SK-N-SH (cell line): ENCODE measurements around the gene LIPG. TPM values are rescaled to one million over a fixed set of nuclear protein-coding genes. Genes with fewer than 3 reads are reported as not detected.

Source experiments
- CTCF ChIA-PET: fragments of 300-600, 350-600 bp; formaldehyde crosslinking; extraction: SDS; loops from one replicate; lab custom pipeline; 2021; lab: Yijun Ruan, JAX
- POLR2A ChIA-PET: fragments of 350-600 bp; sonication (Branson Sonifier 250); formaldehyde crosslinking; extraction: SDS; loops from one replicate; lab custom pipeline; 2020; ENCODE audit warnings: antibody characterized with exemption, inconsistent platforms; lab: Yijun Ruan, JAX
- DNase-seq: peaks from one replicate; pipeline ENCODE4 v3.0.0; 2012
- H2AFZ ChIP-seq: fragments of 200-600 bp; sonication (generic); 2 replicates; pipeline ENCODE4 v1.8.1; 2016; ENCODE audit warnings: antibody characterized with exemption, mild to moderate bottlenecking, low read depth
- H3F3A ChIP-seq: fragments of 200-600 bp; sonication (generic); replicated peaks from 2 replicates; pipeline ENCODE3; 2016; ENCODE audit warnings: antibody characterized with exemption, mild to moderate bottlenecking; ENCODE audit not compliant: insufficient read depth
- H3K27ac ChIP-seq, 2 experiments: fragments of 200-500 bp in 1 of 2; fragments of 200-600 bp in 1 of 2; sonication (Bioruptor generic) in 1 of 2; sonication (generic), shearing (Covaris generic) in 1 of 2; 2 replicates each; pipeline versions ENCODE4 v1.5.1 to v1.6.1; 2014 to 2016; ENCODE audit warnings: low read depth in 2 of 2, inconsistent platforms in 1 of 2, low read length in 1 of 2, mild to moderate bottlenecking in 1 of 2, mixed read lengths in 1 of 2
- H3K27me3 ChIP-seq: fragments of 200-600 bp; sonication (generic), shearing (Covaris generic); 2 replicates; pipeline ENCODE4 v1.6.1; 2016; ENCODE audit warnings: mixed run types; ENCODE audit not compliant: insufficient read depth
- H3K36me3 ChIP-seq, 2 experiments: fragments of 200-500 bp in 1 of 2; fragments of 200-600 bp in 1 of 2; sonication (Bioruptor generic) in 1 of 2; sonication (generic) in 1 of 2; replicated peaks in 1 of 2; 2 replicates each; pipeline versions ENCODE3 to v1.5.1; 2014 to 2016; ENCODE audit warnings: low read length in 1 of 2, mild to moderate bottlenecking in 1 of 2; ENCODE audit not compliant: insufficient read depth in 2 of 2, control insufficient read depth in 1 of 2
- H3K4me1 ChIP-seq, 2 experiments: fragments of 200-500 bp in 1 of 2; fragments of 200-600 bp in 1 of 2; sonication (Bioruptor generic) in 1 of 2; sonication (generic), shearing (Covaris generic) in 1 of 2; 2 replicates each; pipeline versions ENCODE4 v1.5.1 to v1.6.1; 2014 to 2016; ENCODE audit warnings: low read depth in 1 of 2, low read length in 1 of 2, mixed run types in 1 of 2; ENCODE audit not compliant: insufficient read depth in 2 of 2, control insufficient read depth in 1 of 2
- H3K4me2 ChIP-seq: fragments of 200-600 bp; sonication (generic), shearing (Covaris generic); 2 replicates; pipeline ENCODE4 v1.6.1; 2017; ENCODE audit warnings: mixed run types
- H3K4me3 ChIP-seq, 2 experiments: fragments of 200-500 bp in 1 of 2; fragments of 200-600 bp in 1 of 2; sonication (Bioruptor generic) in 1 of 2; sonication (generic), shearing (Covaris generic) in 1 of 2; 2 replicates each; pipeline versions ENCODE4 v1.5.1 to v1.8.1; 2014 to 2016; ENCODE audit warnings: low read depth in 2 of 2, inconsistent platforms in 1 of 2, low read length in 1 of 2, mild to moderate bottlenecking in 1 of 2, mixed read lengths in 1 of 2, moderate library complexity in 1 of 2
- H3K79me2 ChIP-seq: fragments of 200-600 bp; sonication (generic); 2 replicates; pipeline ENCODE4 v1.8.1; 2017; ENCODE audit warnings: mild to moderate bottlenecking; ENCODE audit not compliant: insufficient read depth
- H3K9ac ChIP-seq: fragments of 200-600 bp; sonication (generic); 2 replicates; pipeline ENCODE4 v1.6.1; 2017; ENCODE audit warnings: mixed run types
- H3K9me2 ChIP-seq: fragments of 200-600 bp; sonication (generic); 2 replicates; pipeline ENCODE4 v1.6.1; 2017; ENCODE audit warnings: mixed run types
- H3K9me3 ChIP-seq: fragments of 200-600 bp; sonication (generic); 2 replicates; pipeline ENCODE4 v1.6.1; 2017; ENCODE audit warnings: mixed run types, mild to moderate bottlenecking, moderate library complexity
- H4K20me1 ChIP-seq: fragments of 200-600 bp; sonication (generic); 2 replicates; pipeline ENCODE4 v1.6.1; 2017; ENCODE audit warnings: mild to moderate bottlenecking, mixed run types; ENCODE audit not compliant: insufficient read depth
- CHD2 ChIP-seq: fragments of 150-350 bp; IDR thresholded peaks from 2 replicates; pipeline ENCODE4 v1.6.1; 2018; ENCODE audit warnings: low read length; ENCODE audit not compliant: partially characterized antibody
- EZH2phosphoT487 ChIP-seq: fragments of 200-600 bp; sonication (generic); IDR thresholded peaks from 2 replicates; pipeline ENCODE4 v1.6.1; 2017; ENCODE audit warnings: low read depth, mixed run types, mild to moderate bottlenecking, antibody characterized with exemption, moderate library complexity, borderline replicate concordance
- FOSL2 ChIP-seq: IDR thresholded peaks from 2 replicates; pipeline ENCODE4 v1.4.0; 2012; ENCODE audit warnings: low read depth, mild to moderate bottlenecking, moderate library complexity, borderline replicate concordance
- FOXM1 ChIP-seq: IDR thresholded peaks from 2 replicates; pipeline ENCODE4 v1.4.0; 2012; ENCODE audit warnings: low read depth, mild to moderate bottlenecking
- GATA2 ChIP-seq: sonication (generic); formaldehyde crosslinking; IDR thresholded peaks from 2 replicates; pipeline ENCODE4 v1.5.0; 2020; ENCODE audit warnings: mild to moderate bottlenecking, missing genetic modification reagents
- POLR2AphosphoS5 ChIP-seq: IDR thresholded peaks from 2 replicates; pipeline ENCODE4 v1.6.1; 2012; ENCODE audit warnings: low read depth, low read length
- RAD21 ChIP-seq: IDR thresholded peaks from 2 replicates; pipeline ENCODE4 v1.6.1; 2012; ENCODE audit warnings: mild to moderate bottlenecking, low read length
- TAF1 ChIP-seq: IDR thresholded peaks from 2 replicates; pipeline ENCODE4 v1.6.1; 2012; ENCODE audit warnings: low read depth, mild to moderate bottlenecking, low read length, moderate library complexity, borderline replicate concordance
- WGBS: methylation state at CpG from one replicate; pipeline ENCODE4 v1.1.6; 2017; ENCODE audit warnings: low lambda C conversion rate; 5-methylcytosine and 5-hydroxymethylcytosine counted together
- polyA plus RNA-seq, 3 experiments: library from polyadenylated mRNA; depleted of rRNA; stranded (reverse); fragments of >200 nt; gene quantifications; 2 replicates each; pipeline ENCODE4 v1.2.3, GENCODE V29; 2012
- TF ChIP-seq, protein P1 (sequence below): IDR thresholded peaks from 2 replicates; pipeline ENCODE4 v1.4.0; 2012; ENCODE audit warnings: low read depth, borderline replicate concordance
- TF ChIP-seq, protein P2 (sequence below): IDR thresholded peaks from 2 replicates; pipeline ENCODE4 v1.6.1; 2012; ENCODE audit warnings: mild to moderate bottlenecking, low read depth, low read length, moderate library complexity
- TF ChIP-seq, protein P3 (sequence below): fragments of 200-600 bp; sonication (generic); IDR thresholded peaks from 2 replicates; pipeline ENCODE4 v1.6.1; 2017; ENCODE audit warnings: antibody characterized with exemption, mild to moderate bottlenecking, moderate library complexity
- TF ChIP-seq, protein P4 (sequence below): fragments of 150-350 bp; IDR thresholded peaks from 2 replicates; pipeline ENCODE4 v1.6.1; 2016; ENCODE audit warnings: mild to moderate bottlenecking, low read depth, low read length

LIPG gene
- polyA plus RNA-seq, 1 of the 3 experiments (the other 2 are of a cell fraction), result 3.2 TPM

DNA sequence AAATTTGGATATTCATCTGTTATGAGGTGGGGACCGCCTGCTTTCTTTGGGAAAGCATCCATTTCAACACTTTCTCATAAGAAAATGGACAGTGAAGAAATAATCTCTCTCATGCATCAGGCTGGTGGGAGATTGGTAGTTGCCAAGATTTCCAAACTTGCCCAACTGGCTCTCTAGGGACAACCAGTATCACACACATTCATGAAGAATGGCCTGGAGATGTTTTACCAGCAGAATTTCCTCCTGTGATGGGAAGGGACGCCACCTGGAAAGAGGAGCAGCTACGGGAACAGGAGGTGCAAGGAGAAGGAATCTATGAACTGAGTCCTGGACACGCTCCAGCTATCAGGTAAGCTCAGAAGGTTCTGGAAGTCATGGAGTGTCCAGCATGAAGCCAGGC is 39.4 kb downstream of the LIPG start:
- ChIA-PET CTCF (no interaction called here), POLR2A (no interaction called here)
- no peaks in the 10 kb centered on the region for H3F3A ChIP-seq
- H3K9ac ChIP-seq, result no peak overlapping the region
- no peak for TF ChIP-seq TAF1
- TF ChIP-seq, protein P1, sequence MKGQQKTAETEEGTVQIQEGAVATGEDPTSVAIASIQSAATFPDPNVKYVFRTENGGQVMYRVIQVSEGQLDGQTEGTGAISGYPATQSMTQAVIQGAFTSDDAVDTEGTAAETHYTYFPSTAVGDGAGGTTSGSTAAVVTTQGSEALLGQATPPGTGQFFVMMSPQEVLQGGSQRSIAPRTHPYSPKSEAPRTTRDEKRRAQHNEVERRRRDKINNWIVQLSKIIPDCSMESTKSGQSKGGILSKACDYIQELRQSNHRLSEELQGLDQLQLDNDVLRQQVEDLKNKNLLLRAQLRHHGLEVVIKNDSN, result no peak
- TF ChIP-seq FOXM1, result no peak
- TF ChIP-seq, protein P2, sequence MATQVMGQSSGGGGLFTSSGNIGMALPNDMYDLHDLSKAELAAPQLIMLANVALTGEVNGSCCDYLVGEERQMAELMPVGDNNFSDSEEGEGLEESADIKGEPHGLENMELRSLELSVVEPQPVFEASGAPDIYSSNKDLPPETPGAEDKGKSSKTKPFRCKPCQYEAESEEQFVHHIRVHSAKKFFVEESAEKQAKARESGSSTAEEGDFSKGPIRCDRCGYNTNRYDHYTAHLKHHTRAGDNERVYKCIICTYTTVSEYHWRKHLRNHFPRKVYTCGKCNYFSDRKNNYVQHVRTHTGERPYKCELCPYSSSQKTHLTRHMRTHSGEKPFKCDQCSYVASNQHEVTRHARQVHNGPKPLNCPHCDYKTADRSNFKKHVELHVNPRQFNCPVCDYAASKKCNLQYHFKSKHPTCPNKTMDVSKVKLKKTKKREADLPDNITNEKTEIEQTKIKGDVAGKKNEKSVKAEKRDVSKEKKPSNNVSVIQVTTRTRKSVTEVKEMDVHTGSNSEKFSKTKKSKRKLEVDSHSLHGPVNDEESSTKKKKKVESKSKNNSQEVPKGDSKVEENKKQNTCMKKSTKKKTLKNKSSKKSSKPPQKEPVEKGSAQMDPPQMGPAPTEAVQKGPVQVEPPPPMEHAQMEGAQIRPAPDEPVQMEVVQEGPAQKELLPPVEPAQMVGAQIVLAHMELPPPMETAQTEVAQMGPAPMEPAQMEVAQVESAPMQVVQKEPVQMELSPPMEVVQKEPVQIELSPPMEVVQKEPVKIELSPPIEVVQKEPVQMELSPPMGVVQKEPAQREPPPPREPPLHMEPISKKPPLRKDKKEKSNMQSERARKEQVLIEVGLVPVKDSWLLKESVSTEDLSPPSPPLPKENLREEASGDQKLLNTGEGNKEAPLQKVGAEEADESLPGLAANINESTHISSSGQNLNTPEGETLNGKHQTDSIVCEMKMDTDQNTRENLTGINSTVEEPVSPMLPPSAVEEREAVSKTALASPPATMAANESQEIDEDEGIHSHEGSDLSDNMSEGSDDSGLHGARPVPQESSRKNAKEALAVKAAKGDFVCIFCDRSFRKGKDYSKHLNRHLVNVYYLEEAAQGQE, result no peak
- TF ChIP-seq FOSL2, result no peak
- no peak for TF ChIP-seq POLR2AphosphoS5
- TF ChIP-seq GATA2 (CRISPR knock-in tag), result no peak
- TF ChIP-seq RAD21, result no peak
- H2AFZ ChIP-seq, result no peak overlapping the region
- H3K4me2 ChIP-seq, result no peak overlapping the region
- no peaks in the 10 kb centered on the region for H3K36me3 ChIP-seq
- peaks cover 0 to 9% of the 10 kb centered on the region in 2 experiments; a peak in 1 of 4 replicates for H3K4me1 ChIP-seq
- H3K27me3 ChIP-seq, result no peaks in the 10 kb centered on the region
- H3K9me2 ChIP-seq, result no peaks in the 10 kb centered on the region
- H4K20me1 ChIP-seq, result no peaks in the 10 kb centered on the region
- 0 out of 2 replicates have a peak, but pooled peaks cover 4% of the 10 kb centered on the region for H3K9me3 ChIP-seq
- no peaks in the 10 kb centered on the region for H3K79me2 ChIP-seq
- WGBS, result 60% methylated on average over 4 of the region's 4 CpGs
- no peak for DNase-seq
- no peak overlapping the region for H3K27ac ChIP-seq
- no peak overlapping the region for H3K4me3 ChIP-seq

DNA sequence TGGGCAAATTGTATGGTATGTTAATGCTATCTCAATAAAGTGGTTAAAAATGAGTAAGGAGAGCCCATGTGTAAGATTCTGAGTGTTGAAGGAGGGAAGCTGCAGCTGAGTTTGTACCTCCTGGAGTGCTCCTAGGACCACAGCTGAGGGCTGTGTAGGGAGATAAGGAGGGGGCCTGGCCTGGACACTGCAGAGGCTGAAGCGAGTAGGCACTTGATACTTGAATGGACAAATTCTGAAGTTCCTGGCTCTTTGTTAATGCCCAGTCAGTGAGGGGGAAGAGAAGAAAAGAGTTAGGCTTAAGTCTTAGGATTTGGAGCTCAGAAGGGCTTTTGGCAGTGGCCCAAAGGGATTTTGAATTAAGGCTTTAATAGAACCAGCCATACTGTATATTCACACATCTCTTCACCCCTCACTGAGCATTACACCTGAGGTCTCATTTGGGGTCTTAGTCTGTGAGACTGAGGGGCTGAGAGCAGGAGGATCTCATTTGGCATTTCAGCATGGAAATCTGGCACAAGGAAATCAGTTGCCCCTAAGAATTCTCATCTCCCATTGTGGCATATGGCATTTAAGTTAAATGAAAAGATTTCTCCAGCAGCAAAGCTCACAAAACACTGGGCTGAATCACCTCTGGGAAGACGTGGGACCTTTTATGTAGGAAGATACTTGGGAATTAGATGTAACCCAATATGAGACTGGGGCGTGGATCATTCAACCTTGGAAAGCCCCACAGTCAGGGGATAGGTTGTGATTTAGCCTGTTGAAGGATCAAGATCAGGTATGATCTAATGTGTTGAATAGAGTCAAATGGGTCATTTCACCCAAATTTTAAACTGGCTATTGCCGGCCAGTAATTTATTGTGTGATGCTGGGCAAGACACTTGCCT is 46.8 kb downstream of the LIPG start:
- 0 out of 4 replicates have a peak, but pooled peaks cover 0 to 5% of the 10 kb centered on the region in 2 experiments for H3K4me1 ChIP-seq
- H3K4me2 ChIP-seq, result no peak overlapping the region
- H3K9me2 ChIP-seq, result no peaks in the 10 kb centered on the region
- no peak overlapping the region for H3K9ac ChIP-seq
- H4K20me1 ChIP-seq, result no peaks in the 10 kb centered on the region
- no peak overlapping the region for H2AFZ ChIP-seq
- H3K79me2 ChIP-seq, result no peaks in the 10 kb centered on the region
- WGBS, result 71% methylated on average over 4 of the region's 4 CpGs
- ChIA-PET POLR2A (no interaction called here), CTCF (interaction anchor here (1.0 to 1.9 kb wide), 3 partner anchors 12 to 120 kb away, joined by 3 to 6 read pairs (median 3); no protein-coding TSS in a partner anchor)
- no peaks in the 10 kb centered on the region for H3K27me3 ChIP-seq
- H3F3A ChIP-seq, result no peaks in the 10 kb centered on the region
- no peak for DNase-seq
- H3K36me3 ChIP-seq, result no peaks in the 10 kb centered on the region
- no peak overlapping the region for H3K4me3 ChIP-seq
- no peak overlapping the region for H3K27ac ChIP-seq
- 0 out of 2 replicates have a peak, but pooled peaks cover 4% of the 10 kb centered on the region for H3K9me3 ChIP-seq
- TF ChIP-seq, protein P3, sequence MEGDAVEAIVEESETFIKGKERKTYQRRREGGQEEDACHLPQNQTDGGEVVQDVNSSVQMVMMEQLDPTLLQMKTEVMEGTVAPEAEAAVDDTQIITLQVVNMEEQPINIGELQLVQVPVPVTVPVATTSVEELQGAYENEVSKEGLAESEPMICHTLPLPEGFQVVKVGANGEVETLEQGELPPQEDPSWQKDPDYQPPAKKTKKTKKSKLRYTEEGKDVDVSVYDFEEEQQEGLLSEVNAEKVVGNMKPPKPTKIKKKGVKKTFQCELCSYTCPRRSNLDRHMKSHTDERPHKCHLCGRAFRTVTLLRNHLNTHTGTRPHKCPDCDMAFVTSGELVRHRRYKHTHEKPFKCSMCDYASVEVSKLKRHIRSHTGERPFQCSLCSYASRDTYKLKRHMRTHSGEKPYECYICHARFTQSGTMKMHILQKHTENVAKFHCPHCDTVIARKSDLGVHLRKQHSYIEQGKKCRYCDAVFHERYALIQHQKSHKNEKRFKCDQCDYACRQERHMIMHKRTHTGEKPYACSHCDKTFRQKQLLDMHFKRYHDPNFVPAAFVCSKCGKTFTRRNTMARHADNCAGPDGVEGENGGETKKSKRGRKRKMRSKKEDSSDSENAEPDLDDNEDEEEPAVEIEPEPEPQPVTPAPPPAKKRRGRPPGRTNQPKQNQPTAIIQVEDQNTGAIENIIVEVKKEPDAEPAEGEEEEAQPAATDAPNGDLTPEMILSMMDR, result no peak
- TF ChIP-seq, protein P4, sequence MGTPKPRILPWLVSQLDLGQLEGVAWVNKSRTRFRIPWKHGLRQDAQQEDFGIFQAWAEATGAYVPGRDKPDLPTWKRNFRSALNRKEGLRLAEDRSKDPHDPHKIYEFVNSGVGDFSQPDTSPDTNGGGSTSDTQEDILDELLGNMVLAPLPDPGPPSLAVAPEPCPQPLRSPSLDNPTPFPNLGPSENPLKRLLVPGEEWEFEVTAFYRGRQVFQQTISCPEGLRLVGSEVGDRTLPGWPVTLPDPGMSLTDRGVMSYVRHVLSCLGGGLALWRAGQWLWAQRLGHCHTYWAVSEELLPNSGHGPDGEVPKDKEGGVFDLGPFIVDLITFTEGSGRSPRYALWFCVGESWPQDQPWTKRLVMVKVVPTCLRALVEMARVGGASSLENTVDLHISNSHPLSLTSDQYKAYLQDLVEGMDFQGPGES, result no peak
- TF ChIP-seq EZH2phosphoT487 (no peak), GATA2 (CRISPR knock-in tag) (no peak), FOXM1 (no peak), CHD2 (no peak)
- TF ChIP-seq, protein P2, result no peak
